ENCODE measurements around the gene GH2.

GH2 gene

GRCh38 chr17:63842540-63843386 lies 39.0 kb downstream of the GH2 start, which contains the start of gene SMARCD2:
Gene SMARCD2 (minus strand): TSS chr17:63842685. CDS start chr17:63842674, 11 bp downstream.
- H3K36me3 Mint-ChIP-seq (ENCODE audit: low read depth): peaks cover 8% of the 10 kb centered on the region
- H3K4me3 Mint-ChIP-seq: peak within 1 kb of the TSS; percentile 95
- peaks cover 2% of the 10 kb centered on the region for H3K9me3 Mint-ChIP-seq
- H3K27ac Mint-ChIP-seq: peak within 1 kb of the TSS; percentile 92
- H3K27me3 Mint-ChIP-seq: no peaks in the 10 kb centered on the region
- H3K4me1 Mint-ChIP-seq (ENCODE audit: low read depth): peaks cover 39% of the 10 kb centered on the region

DNA sequence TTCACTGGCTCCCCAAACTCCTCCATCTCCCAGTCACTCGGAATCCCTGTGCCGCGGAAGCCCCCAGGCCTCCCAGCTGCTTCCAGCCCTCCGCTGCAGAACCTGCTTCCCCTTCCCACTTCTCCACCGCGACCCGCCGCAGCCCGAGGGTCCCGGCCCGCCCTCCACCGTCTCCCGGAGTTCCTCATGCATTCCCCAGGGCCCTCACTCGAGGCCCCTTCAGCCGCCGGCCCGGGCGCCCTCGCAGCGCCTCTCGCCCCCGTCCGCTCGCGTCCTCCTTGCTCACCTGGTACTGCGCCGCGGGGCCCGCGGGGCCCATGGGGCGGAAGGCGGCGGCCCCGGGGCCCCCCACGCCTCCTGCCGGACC lies 39.6 kb downstream of the GH2 start:
- peak overlapping the region; percentile 92 for H3K27ac Mint-ChIP-seq

GRCh38 chr17:63841350-63842172 lies 40.2 kb downstream of the GH2 start:
- H3K4me3 Mint-ChIP-seq: peak overlapping the region; percentile 95
- H3K27ac Mint-ChIP-seq: peak overlapping the region; percentile 92
- no peaks in the 10 kb centered on the region for H3K27me3 Mint-ChIP-seq
- peaks cover 36% of the 10 kb centered on the region for H3K4me1 Mint-ChIP-seq (ENCODE audit: low read depth)
- peaks cover 15% of the 10 kb centered on the region for H3K36me3 Mint-ChIP-seq (ENCODE audit: low read depth)
- no peaks in the 10 kb centered on the region for H3K9me3 Mint-ChIP-seq

More for the DNA sequence above, 39.6 kb downstream of the GH2 start:
- peaks cover 36% of the 10 kb centered on the region for H3K4me1 Mint-ChIP-seq (ENCODE audit: low read depth)
- no peaks in the 10 kb centered on the region for H3K27me3 Mint-ChIP-seq
- peak overlapping the region; percentile 95 for H3K4me3 Mint-ChIP-seq
- H3K9me3 Mint-ChIP-seq: no peaks in the 10 kb centered on the region
- peaks cover 10% of the 10 kb centered on the region for H3K36me3 Mint-ChIP-seq (ENCODE audit: low read depth)

DNA sequence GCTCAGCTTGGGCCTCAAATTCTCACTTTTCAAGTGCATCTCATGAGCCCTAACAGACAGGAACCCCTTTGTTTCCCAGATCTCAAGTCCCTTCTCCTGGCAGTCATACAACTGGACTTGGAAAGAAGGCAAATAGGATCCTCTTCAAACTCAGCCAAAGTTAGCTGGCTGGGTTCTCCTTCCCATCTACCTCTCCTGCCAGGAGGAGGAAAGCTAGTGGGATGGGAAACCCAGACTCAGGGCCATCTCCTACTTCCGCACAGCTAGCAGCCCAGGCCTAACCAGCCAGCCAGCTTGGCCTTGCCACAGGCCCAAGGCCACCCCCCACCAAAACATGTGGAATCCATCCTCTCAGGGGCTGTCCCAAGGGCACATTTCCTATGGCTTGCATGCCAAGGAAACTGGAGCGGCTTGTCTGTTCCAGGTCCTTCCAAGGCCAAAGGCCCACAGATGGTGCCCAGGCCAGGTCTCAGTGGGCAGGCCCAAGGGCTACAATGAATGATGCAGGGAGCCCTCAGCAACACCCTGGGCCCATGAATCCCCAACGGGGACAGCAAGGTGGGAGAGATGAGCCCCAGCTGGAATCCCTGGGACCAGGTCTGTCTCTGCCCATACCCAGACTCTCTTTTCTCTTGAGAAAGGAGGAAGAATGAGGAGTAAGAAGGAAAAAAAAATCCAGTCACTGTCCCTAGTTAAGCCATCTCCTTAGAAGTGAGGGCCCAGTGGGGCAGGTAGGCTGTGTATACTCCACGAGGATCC lies 41.0 kb downstream of the GH2 start:
- Mint-ChIP-seq H3K4me3 (peak overlapping the region; percentile 95), H3K27ac (peak overlapping the region; percentile 92), H3K36me3 (ENCODE audit: low read depth) (peaks cover 17% of the 10 kb centered on the region), H3K27me3 (no peaks in the 10 kb centered on the region), H3K4me1 (ENCODE audit: low read depth) (peaks cover 40% of the 10 kb centered on the region), H3K9me3 (no peaks in the 10 kb centered on the region)

DNA sequence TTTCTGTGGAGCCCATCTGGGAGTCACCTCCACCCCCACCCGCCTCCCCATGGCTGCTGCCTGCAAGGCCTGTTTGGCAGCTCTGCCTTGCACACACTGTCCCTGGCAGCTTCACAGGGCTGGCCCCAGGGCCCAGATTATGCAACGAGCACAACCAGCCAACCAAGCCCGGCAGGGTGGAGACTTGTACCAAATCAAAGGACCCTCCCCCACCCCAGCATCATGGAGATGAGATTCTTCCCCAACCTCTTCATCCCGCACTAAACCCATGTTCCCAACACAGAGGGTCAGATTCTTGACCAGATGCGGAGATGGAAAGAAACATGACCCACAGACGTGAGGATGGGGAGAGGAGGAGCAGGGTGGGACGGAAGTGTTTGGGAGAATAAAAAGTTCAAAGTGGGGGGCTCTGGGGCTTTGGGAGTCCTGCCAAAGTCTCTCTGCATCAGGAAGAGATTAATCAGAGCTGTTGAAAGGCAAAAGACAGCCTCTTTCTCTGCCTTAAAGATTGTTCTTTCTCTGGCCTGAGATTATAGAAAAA lies 43.0 kb downstream of the GH2 start:
- peaks cover 35% of the 10 kb centered on the region for H3K36me3 Mint-ChIP-seq (ENCODE audit: low read depth)
- H3K4me3 Mint-ChIP-seq: peak overlapping the region; percentile 43
- H3K4me1 Mint-ChIP-seq (ENCODE audit: low read depth): peaks cover 45% of the 10 kb centered on the region
- H3K27me3 Mint-ChIP-seq: no peaks in the 10 kb centered on the region
- H3K9me3 Mint-ChIP-seq: no peaks in the 10 kb centered on the region
- H3K27ac Mint-ChIP-seq: peak overlapping the region; percentile 67

DNA sequence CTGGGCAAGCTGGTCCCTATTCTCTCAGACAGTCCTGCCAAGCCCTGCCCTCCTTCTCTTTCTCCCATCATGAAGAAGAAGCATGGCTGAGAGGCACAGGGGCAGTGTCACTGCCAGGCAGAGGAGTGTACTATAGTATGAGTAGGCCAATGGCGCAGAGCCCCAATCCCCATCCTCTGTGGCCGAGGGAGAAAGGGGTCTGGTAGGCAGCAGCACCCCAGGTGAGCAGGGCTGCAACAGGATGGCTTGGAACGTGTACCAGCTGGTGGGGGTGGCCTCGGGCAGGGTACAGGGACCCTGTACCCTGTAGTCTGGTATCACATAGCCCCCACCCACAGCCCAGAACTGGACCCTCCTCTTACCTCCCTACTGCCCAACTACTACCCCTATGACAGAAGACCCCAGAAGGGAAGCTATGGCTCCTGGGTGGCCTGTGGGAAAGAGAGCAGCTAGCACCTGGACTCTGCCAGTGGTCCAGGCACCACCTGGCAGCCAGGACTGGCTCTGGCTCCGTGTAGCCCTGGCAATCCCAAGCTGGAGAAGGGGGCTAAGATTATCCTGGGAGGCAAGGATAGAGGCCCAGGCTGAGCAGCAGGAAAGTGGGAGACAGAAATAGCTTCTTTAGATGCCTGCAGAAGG lies 43.7 kb downstream of the GH2 start:
- no peaks in the 10 kb centered on the region for H3K27me3 Mint-ChIP-seq
- peaks cover 39% of the 10 kb centered on the region for H3K36me3 Mint-ChIP-seq (ENCODE audit: low read depth)
- peaks cover 44% of the 10 kb centered on the region for H3K4me1 Mint-ChIP-seq (ENCODE audit: low read depth)
- H3K4me3 Mint-ChIP-seq: no peak overlapping the region
- no peak overlapping the region for H3K27ac Mint-ChIP-seq
- H3K9me3 Mint-ChIP-seq: no peaks in the 10 kb centered on the region

DNA sequence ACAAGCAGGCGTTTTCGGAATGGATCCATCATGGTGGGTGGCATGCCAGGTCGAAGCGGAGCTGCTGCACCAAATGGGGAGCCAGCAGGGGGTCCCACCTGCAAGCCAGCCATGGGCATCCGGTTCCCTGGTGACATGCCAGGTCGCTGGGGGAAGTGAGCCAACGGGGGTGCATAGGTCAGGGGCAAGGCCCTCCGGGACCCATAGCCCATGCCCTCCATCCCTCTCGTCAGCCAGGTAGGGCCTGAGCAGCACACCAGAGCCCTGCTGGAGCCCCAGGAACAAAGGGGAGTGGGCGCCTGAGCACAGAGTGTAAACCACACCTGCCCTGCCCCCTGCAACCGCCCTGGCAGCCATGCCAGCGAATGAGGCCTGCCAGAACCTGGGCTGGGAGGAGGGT lies 44.3 kb downstream of the GH2 start:
- Mint-ChIP-seq H3K27me3 (no peaks in the 10 kb centered on the region), H3K27ac (no peak overlapping the region), H3K36me3 (ENCODE audit: low read depth) (peaks cover 39% of the 10 kb centered on the region), H3K4me1 (ENCODE audit: low read depth) (peaks cover 45% of the 10 kb centered on the region), H3K9me3 (no peaks in the 10 kb centered on the region), H3K4me3 (no peak overlapping the region)

GRCh38 chr17:63836811-63837210 lies 44.9 kb downstream of the GH2 start:
- Mint-ChIP-seq H3K36me3 (ENCODE audit: low read depth) (peaks cover 46% of the 10 kb centered on the region), H3K4me3 (no peak overlapping the region), H3K4me1 (ENCODE audit: low read depth) (peaks cover 52% of the 10 kb centered on the region), H3K27ac (peak overlapping the region; percentile 36), H3K9me3 (no peaks in the 10 kb centered on the region), H3K27me3 (no peaks in the 10 kb centered on the region)

GRCh38 chr17:63835167-63835720 lies 46.5 kb downstream of the GH2 start:
- H3K36me3 Mint-ChIP-seq (ENCODE audit: low read depth): peaks cover 53% of the 10 kb centered on the region
- H3K27ac Mint-ChIP-seq: peak overlapping the region; percentile 4
- H3K4me3 Mint-ChIP-seq: no peak overlapping the region
- H3K9me3 Mint-ChIP-seq: no peaks in the 10 kb centered on the region
- H3K4me1 Mint-ChIP-seq (ENCODE audit: low read depth): peaks cover 53% of the 10 kb centered on the region
- H3K27me3 Mint-ChIP-seq: no peaks in the 10 kb centered on the region

- peaks cover 58% of the 10 kb centered on the region for H3K4me1 Mint-ChIP-seq (ENCODE audit: low read depth)
- H3K4me3 Mint-ChIP-seq: no peak overlapping the region
- no peaks in the 10 kb centered on the region for H3K27me3 Mint-ChIP-seq
- H3K9me3 Mint-ChIP-seq: no peaks in the 10 kb centered on the region
- peak overlapping the region; percentile 76 for H3K27ac Mint-ChIP-seq
- H3K36me3 Mint-ChIP-seq (ENCODE audit: low read depth): peaks cover 60% of the 10 kb centered on the region
These were observed 47.1 kb downstream of the GH2 start for GRCh38 chr17:63834431-63835166.

DNA sequence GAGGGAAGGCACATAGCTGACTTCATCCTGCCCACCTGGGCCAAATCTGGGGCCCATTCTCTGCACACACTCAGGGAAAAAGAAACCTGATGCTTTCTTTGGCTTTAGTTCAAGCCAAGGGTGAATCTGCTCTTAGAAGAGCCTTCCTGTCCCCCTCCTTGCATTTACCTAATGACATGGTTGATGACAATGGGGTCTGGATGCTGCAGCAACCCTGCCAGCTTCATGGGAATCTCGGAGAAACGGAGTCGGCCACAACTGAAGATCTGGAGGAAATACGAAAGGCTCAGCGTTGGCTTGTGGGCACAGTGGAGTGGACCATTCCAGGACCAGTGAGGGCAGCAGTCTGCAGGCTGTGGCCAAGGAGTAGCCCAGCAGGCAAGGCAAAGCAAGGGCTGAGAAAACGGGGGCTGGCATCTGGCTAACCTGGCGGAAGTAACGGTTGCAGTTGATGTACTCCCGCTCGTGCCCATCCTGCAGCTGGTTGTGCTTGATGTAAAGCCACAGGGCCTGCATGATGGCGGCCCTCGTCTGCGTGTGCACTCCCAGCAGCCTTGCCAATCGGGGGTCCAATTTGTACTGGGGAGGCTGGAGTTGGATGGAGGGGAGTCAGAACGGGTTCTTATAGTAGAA lies 47.9 kb downstream of the GH2 start:
- Mint-ChIP-seq H3K4me3 (no peak overlapping the region), H3K36me3 (ENCODE audit: low read depth) (peaks cover 67% of the 10 kb centered on the region), H3K27me3 (no peaks in the 10 kb centered on the region), H3K4me1 (ENCODE audit: low read depth) (peaks cover 58% of the 10 kb centered on the region), H3K9me3 (no peaks in the 10 kb centered on the region), H3K27ac (no peak overlapping the region)

GRCh38 chr17:63833026-63833740 lies 48.6 kb downstream of the GH2 start:
- H3K27me3 Mint-ChIP-seq: no peaks in the 10 kb centered on the region
- peaks cover 74% of the 10 kb centered on the region for H3K36me3 Mint-ChIP-seq (ENCODE audit: low read depth)
- H3K9me3 Mint-ChIP-seq: no peaks in the 10 kb centered on the region
- no peak overlapping the region for H3K27ac Mint-ChIP-seq
- no peak overlapping the region for H3K4me3 Mint-ChIP-seq
- peaks cover 62% of the 10 kb centered on the region for H3K4me1 Mint-ChIP-seq (ENCODE audit: low read depth)
